Measurements from ENCODE around the gene CLN6.
"Not testable (repeated sequence)": the region's sequence is repeated elsewhere in the genome, so short reads cannot be mapped to it uniquely, and the experiment has no call there.

GRCh38 chr15:68202994-68203393 is 26.5 kb downstream of the CLN6 start:
- TF ChIP-seq CTCF (IDR thresholded peaks at IDR 0.05); ZFX (IDR thresholded peaks at IDR 0.05; ENCODE audit: borderline replicate concordance): not testable (repeated sequence)
